RWPE2 (cell line): ENCODE data around the gene ZFY.

ENCODE experiments used
- ATAC-seq: fragments of 200-7000 bp; cut with Tn5 transposase; 3 replicates; pipeline ENCODE4 v1.9.1; 2021; ENCODE audit warnings: low read depth
- DNase-seq: peaks from one replicate; pipeline ENCODE4 v3.0.0-alpha.2; 2020; ENCODE audit warnings: low spot score
- H3K27ac ChIP-seq: fragments of 450-650 bp; 2 replicates; pipeline ENCODE4 v1.5.1; 2017; ENCODE audit warnings: mild to moderate bottlenecking; ENCODE audit not compliant: poor library complexity, severe bottlenecking
- H3K27me3 ChIP-seq: fragments of 250-450 bp; sonication (Bioruptor Pico); 2 replicates; pipeline ENCODE4 v1.5.1; 2021; ENCODE audit warnings: mild to moderate bottlenecking, moderate library complexity; ENCODE audit not compliant: insufficient read depth, poor library complexity, severe bottlenecking
- H3K36me3 ChIP-seq: fragments of 250-450 bp; sonication (Bioruptor Pico); 2 replicates; pipeline ENCODE4 v1.5.1; 2020; ENCODE audit warnings: low read depth, mild to moderate bottlenecking, moderate library complexity
- H3K4me1 ChIP-seq: fragments of 250-450 bp; sonication (Bioruptor Pico); 2 replicates; pipeline ENCODE4 v1.5.1; 2021; ENCODE audit warnings: mild to moderate bottlenecking, moderate library complexity; ENCODE audit not compliant: insufficient read depth, poor library complexity, severe bottlenecking
- H3K4me3 ChIP-seq: fragments of 250-450 bp; sonication (Bioruptor Pico); 2 replicates; pipeline ENCODE4 v1.5.1; 2021; ENCODE audit warnings: mild to moderate bottlenecking, moderate library complexity; ENCODE audit not compliant: severe bottlenecking
- H3K9me3 ChIP-seq: fragments of 250-450 bp; sonication (Bioruptor Pico); 2 replicates; pipeline ENCODE4 v1.5.1; 2021; ENCODE audit warnings: mild to moderate bottlenecking, moderate library complexity; ENCODE audit not compliant: severe bottlenecking
- TF ChIP-seq, protein P1 (sequence below): fragments of 450-650 bp; IDR thresholded peaks from one replicate; pipeline ENCODE4 v1.5.1; 2017; ENCODE audit warnings: mild to moderate bottlenecking, moderate library complexity; ENCODE audit not compliant: poor library complexity, severe bottlenecking

Gene ZFY

DNA sequence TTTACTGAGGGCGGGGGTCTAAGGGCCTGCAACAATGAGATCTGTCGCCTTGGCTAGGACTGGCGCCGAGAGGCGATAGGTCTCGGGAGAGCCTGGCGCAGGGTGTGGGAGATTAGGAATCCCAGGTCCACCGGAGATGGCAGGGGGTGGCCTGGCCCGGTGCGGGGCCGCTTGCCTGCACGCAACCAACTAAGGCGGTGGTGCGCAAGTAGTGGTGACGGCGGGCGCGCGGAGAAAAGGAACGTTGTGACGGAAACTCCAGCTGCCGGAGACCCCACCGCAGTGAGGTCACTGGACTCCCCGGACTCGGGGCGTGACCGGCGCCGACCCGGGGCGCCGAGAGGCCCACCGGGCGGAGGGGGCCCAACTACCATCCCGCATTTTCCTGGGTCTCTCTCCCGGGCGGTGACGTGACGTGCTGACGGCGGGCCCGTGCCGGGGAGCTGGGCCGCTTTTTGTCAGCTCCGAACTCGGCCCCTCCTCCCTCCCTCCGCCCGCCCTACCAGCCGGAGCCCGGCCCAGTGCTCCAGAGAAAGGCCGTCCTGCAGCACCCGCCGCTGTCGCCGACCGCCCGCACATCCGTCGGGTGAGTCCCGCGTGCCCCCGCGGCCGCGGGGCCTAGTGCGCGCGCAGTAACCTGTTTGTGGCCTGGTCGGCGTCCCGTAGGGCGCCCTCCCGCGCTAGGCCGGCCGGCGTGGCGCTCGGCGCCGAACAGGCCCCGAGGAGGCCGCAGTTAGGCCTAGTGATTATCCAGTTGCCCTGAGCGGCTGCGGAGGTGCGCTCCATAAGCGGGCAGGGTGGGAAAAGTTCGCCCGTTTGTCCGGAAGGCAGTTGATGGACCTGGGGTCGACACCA is at the start of gene ZFY:
ZFY (plus strand) TSS at position 521 of the 855 bp plus-strand sequence. CDS start 18,556 bp downstream, outside the sequence.
- no peaks in the 10 kb centered on the region for H3K27me3 ChIP-seq
- TF ChIP-seq, protein P1, sequence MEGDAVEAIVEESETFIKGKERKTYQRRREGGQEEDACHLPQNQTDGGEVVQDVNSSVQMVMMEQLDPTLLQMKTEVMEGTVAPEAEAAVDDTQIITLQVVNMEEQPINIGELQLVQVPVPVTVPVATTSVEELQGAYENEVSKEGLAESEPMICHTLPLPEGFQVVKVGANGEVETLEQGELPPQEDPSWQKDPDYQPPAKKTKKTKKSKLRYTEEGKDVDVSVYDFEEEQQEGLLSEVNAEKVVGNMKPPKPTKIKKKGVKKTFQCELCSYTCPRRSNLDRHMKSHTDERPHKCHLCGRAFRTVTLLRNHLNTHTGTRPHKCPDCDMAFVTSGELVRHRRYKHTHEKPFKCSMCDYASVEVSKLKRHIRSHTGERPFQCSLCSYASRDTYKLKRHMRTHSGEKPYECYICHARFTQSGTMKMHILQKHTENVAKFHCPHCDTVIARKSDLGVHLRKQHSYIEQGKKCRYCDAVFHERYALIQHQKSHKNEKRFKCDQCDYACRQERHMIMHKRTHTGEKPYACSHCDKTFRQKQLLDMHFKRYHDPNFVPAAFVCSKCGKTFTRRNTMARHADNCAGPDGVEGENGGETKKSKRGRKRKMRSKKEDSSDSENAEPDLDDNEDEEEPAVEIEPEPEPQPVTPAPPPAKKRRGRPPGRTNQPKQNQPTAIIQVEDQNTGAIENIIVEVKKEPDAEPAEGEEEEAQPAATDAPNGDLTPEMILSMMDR = no peak
- DNase-seq = peak; percentile 72
- peaks cover 20% of the 10 kb centered on the region for H3K4me1 ChIP-seq
- no peaks in the 10 kb centered on the region for H3K9me3 ChIP-seq
- H3K4me3 ChIP-seq = peak within 1 kb of the TSS; percentile 74
- H3K36me3 ChIP-seq = peaks cover 17% of the 10 kb centered on the region
- H3K27ac ChIP-seq = peak within 1 kb of the TSS; percentile 96
- peak; percentile 64 for ATAC-seq

DNA sequence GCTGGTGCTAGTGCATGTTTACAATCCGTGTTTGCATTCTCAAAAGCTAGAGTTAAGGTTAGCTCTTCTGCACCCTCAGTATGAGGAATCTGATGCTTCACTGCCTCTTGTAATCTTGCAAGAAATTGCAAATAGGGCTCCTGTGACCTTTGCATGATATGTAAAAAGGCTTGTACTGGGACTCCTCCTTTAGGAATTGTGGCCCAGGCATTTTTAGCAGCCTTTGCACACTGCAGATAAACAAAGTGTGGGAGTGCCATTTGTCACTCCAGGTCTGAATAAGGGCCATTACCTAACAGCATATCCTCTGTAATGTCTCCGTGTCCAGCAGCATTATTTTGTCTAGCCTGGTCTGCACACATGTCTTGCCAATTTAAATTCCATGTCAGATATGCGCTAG is 49.3 kb upstream of the ZFY start:
- DNase-seq (no peak), ATAC-seq (no peak)
- H3K27ac ChIP-seq = no peak overlapping the region
- H3K4me3 ChIP-seq = no peak overlapping the region
- H3K27me3 ChIP-seq = no peaks in the 10 kb centered on the region
- peaks cover 5% of the 10 kb centered on the region for H3K9me3 ChIP-seq
- H3K4me1 ChIP-seq = peaks cover 4% of the 10 kb centered on the region
- H3K36me3 ChIP-seq = no peaks in the 10 kb centered on the region
- TF ChIP-seq, protein P1 = no peak

DNA sequence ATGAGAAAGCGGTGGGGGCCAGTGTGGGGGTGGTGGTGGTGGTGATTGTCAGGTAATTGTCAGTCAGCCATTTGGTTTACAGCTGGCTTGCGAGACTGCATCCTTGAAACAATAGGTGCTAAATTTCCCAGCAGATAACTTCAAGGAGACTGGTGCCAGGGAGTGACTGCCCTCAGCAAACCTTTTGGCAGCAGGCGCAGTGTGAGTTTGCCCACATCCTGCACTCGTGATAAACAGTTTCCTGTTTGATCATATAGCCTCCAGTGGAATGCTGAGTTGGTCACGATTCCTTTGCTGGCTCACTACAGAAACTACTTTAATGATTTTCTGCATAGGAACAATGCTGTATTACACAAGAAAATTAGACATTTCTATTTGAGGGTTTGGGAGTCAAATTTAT is 47.8 kb upstream of the ZFY start:
- H3K9me3 ChIP-seq = peaks cover 5% of the 10 kb centered on the region
- ATAC-seq (peak; percentile 65), DNase-seq (peak; percentile 68)
- no peak overlapping the region for H3K4me3 ChIP-seq
- H3K4me1 ChIP-seq = peaks cover 4% of the 10 kb centered on the region
- TF ChIP-seq, protein P1 = no peak
- no peaks in the 10 kb centered on the region for H3K27me3 ChIP-seq
- no peaks in the 10 kb centered on the region for H3K36me3 ChIP-seq
- H3K27ac ChIP-seq = peak overlapping the region; percentile 86

- H3K36me3 ChIP-seq = no peaks in the 10 kb centered on the region
- H3K4me3 ChIP-seq = no peak overlapping the region
- ATAC-seq (peak; percentile 82), DNase-seq (no peak)
- H3K27ac ChIP-seq = peak overlapping the region; percentile 86
- TF ChIP-seq, protein P1 = peak; percentile 12
- peaks cover 5% of the 10 kb centered on the region for H3K9me3 ChIP-seq
- no peaks in the 10 kb centered on the region for H3K27me3 ChIP-seq
- H3K4me1 ChIP-seq = peaks cover 4% of the 10 kb centered on the region
Observed at GRCh38 chrY:2887955-2888354, 47.2 kb upstream of the ZFY start.

GRCh38 chrY:2893471-2893870 is 41.7 kb upstream of the ZFY start:
- Histone ChIP-seq H3K36me3 (no peaks in the 10 kb centered on the region), H3K27me3 (no peaks in the 10 kb centered on the region), H3K4me3 (no peak overlapping the region), H3K9me3 (no peaks in the 10 kb centered on the region), H3K4me1 (no peaks in the 10 kb centered on the region), H3K27ac (no peak overlapping the region)
- TF ChIP-seq, protein P1 = no peak
- DNase-seq (no peak), ATAC-seq (no peak)
